ENCODE data around the gene PGAP6. TPM values are rescaled to one million over a fixed set of nuclear protein-coding genes. Genes with fewer than 3 reads are reported as not detected.
A peak's percentile ranks its signal among the peaks of the same experiment; 100 is the strongest.

The PGAP6 gene
- total RNA-seq, 1 donor from 2014 or later: 133 TPM

DNA sequence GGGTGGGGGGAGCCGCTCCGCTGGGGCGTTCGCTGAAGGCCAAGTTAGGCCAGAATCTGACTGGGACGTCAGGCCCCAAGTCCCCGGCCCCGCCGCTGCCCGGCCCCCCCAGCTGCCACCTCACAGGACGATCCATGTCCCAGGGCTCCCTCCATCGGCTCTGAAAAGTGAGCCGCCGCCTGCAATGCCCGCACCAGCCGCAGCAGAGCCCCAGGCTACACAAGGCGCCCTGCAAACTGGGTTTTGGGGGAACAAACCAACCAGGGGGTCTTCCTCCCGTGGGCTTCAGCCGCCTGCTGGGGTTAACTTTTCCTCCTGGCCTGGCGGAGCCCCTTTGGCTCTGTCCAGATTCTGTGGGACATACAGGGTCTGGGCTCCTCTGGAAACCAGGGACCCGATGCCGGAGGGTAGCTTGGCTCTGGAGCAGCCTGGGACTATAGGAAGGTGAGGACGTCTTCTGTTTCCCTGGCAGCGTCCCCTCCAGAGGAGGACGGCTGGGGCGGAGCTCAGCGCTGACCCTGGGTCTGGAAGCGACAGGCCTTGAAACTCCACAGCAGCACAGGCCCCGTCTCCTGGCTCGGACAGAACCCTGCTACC lies 16.1 kb upstream of the PGAP6 start:
- peaks cover 9% of the 10 kb centered on the region for H3K27me3 Mint-ChIP-seq (ENCODE audit: unreplicated experiment)
- peaks cover 10% of the 10 kb centered on the region for H3K4me1 Mint-ChIP-seq (ENCODE audit: unreplicated experiment)
- H3K27ac Mint-ChIP-seq (ENCODE audit: unreplicated experiment): no peak overlapping the region
- peak overlapping the region; percentile 82 for H3K4me3 Mint-ChIP-seq (ENCODE audit: unreplicated experiment)
- H3K9me3 Mint-ChIP-seq (ENCODE audit: unreplicated experiment): no peaks in the 10 kb centered on the region
- peak; percentile 84 for DNase-seq (ENCODE audit: low spot score)
- H3K36me3 Mint-ChIP-seq (ENCODE audit: low read depth, unreplicated experiment): peaks cover 4% of the 10 kb centered on the region
- TF ChIP-seq, protein P1, sequence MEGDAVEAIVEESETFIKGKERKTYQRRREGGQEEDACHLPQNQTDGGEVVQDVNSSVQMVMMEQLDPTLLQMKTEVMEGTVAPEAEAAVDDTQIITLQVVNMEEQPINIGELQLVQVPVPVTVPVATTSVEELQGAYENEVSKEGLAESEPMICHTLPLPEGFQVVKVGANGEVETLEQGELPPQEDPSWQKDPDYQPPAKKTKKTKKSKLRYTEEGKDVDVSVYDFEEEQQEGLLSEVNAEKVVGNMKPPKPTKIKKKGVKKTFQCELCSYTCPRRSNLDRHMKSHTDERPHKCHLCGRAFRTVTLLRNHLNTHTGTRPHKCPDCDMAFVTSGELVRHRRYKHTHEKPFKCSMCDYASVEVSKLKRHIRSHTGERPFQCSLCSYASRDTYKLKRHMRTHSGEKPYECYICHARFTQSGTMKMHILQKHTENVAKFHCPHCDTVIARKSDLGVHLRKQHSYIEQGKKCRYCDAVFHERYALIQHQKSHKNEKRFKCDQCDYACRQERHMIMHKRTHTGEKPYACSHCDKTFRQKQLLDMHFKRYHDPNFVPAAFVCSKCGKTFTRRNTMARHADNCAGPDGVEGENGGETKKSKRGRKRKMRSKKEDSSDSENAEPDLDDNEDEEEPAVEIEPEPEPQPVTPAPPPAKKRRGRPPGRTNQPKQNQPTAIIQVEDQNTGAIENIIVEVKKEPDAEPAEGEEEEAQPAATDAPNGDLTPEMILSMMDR (IDR thresholded peaks at IDR 0.05; ENCODE audit: unreplicated experiment): no peak

DNA sequence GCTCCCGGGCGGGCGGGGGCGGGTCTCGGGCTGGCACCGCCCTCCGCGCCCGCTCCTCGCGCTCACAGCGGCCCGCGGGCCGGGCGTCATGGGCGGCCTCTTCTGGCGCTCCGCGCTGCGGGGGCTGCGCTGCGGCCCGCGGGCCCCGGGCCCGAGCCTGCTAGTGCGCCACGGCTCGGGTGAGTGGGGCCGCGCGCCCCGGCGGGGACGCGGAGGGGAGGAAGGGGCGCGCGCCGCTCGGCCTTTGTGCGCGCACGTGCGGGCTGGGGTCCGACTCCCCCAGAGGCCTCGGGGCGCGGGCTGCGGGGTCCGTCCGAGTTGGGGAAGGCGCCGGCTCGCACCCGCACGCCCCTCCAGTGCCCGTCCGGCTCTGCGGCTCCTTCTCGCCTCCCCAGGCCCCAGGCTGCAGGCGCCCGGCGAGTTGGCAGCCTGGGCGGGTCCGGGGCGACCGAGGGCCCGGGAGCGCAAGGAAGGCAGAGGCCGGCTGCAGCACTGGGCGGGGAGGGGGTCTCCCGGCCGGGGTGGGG lies 15.4 kb upstream of the PGAP6 start, which contains the start of gene NME4:
TSS of gene NME4 (plus strand) at position 65 of the 527 bp plus-strand sequence. CDS start at position 89, 24 bp downstream.
- Mint-ChIP-seq H3K4me3 (ENCODE audit: unreplicated experiment) (peak within 1 kb of the TSS; percentile 95), H3K4me1 (ENCODE audit: unreplicated experiment) (peaks cover 10% of the 10 kb centered on the region), H3K36me3 (ENCODE audit: low read depth, unreplicated experiment) (peaks cover 4% of the 10 kb centered on the region), H3K27me3 (ENCODE audit: unreplicated experiment) (peaks cover 9% of the 10 kb centered on the region), H3K9me3 (ENCODE audit: unreplicated experiment) (no peaks in the 10 kb centered on the region), H3K27ac (ENCODE audit: unreplicated experiment) (peak within 1 kb of the TSS; percentile 80)
- TF ChIP-seq, protein P1 (IDR thresholded peaks at IDR 0.05; ENCODE audit: unreplicated experiment): no peak
- peak; percentile 56 for DNase-seq (ENCODE audit: low spot score)

DNA sequence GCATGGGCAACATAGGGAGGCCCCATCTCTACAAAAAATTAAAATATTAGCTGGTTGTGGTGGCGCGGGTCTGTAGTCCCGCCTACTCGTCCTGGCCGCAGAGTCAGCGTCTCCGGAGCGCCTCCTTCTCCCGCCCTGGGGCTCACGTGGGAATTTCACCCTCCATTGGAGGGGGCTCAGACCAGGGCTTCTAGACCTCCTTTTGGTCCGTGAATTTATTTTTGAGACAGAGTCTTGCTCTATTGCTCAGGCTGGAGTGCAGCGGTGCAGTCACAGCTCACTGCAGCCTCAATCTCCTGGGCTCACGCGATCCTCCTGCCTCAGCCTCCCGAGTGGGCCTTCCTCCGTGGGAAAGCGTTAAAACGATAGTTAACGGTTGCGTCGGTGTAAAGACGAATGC lies 14.8 kb upstream of the PGAP6 start:
- H3K9me3 Mint-ChIP-seq (ENCODE audit: unreplicated experiment): no peaks in the 10 kb centered on the region
- peaks cover 4% of the 10 kb centered on the region for H3K36me3 Mint-ChIP-seq (ENCODE audit: low read depth, unreplicated experiment)
- TF ChIP-seq, protein P1 (IDR thresholded peaks at IDR 0.05; ENCODE audit: unreplicated experiment): no peak
- H3K4me1 Mint-ChIP-seq (ENCODE audit: unreplicated experiment): peaks cover 10% of the 10 kb centered on the region
- H3K27ac Mint-ChIP-seq (ENCODE audit: unreplicated experiment): peak overlapping the region; percentile 80
- peaks cover 11% of the 10 kb centered on the region for H3K27me3 Mint-ChIP-seq (ENCODE audit: unreplicated experiment)
- peak; percentile 55 for DNase-seq (ENCODE audit: low spot score)
- peak overlapping the region; percentile 95 for H3K4me3 Mint-ChIP-seq (ENCODE audit: unreplicated experiment)

DNA sequence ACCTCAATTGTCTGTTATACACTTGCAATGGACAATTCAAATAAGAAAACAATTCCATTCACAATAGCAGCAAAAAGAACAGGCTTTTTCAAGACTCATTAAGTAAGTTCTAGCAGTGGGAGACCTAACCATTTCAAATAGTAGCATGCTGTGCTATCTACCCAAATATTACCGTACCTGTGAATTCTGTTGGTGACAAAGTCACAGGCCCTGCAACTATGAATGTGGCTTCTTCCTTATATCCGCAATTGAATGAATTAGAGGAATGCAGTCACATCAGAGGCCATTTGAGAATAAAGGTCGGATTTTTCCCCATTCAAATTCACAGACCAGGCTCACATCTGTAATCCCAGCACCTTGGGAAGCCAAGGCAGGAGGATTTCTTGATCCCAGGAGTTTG lies 14.4 kb upstream of the PGAP6 start:
- H3K36me3 Mint-ChIP-seq (ENCODE audit: low read depth, unreplicated experiment): peaks cover 4% of the 10 kb centered on the region
- H3K4me1 Mint-ChIP-seq (ENCODE audit: unreplicated experiment): peaks cover 10% of the 10 kb centered on the region
- DNase-seq (ENCODE audit: low spot score): no peak
- H3K27me3 Mint-ChIP-seq (ENCODE audit: unreplicated experiment): peaks cover 11% of the 10 kb centered on the region
- H3K27ac Mint-ChIP-seq (ENCODE audit: unreplicated experiment): peak overlapping the region; percentile 25
- no peaks in the 10 kb centered on the region for H3K9me3 Mint-ChIP-seq (ENCODE audit: unreplicated experiment)
- TF ChIP-seq, protein P1 (IDR thresholded peaks at IDR 0.05; ENCODE audit: unreplicated experiment): no peak
- H3K4me3 Mint-ChIP-seq (ENCODE audit: unreplicated experiment): peak overlapping the region; percentile 95

DNA sequence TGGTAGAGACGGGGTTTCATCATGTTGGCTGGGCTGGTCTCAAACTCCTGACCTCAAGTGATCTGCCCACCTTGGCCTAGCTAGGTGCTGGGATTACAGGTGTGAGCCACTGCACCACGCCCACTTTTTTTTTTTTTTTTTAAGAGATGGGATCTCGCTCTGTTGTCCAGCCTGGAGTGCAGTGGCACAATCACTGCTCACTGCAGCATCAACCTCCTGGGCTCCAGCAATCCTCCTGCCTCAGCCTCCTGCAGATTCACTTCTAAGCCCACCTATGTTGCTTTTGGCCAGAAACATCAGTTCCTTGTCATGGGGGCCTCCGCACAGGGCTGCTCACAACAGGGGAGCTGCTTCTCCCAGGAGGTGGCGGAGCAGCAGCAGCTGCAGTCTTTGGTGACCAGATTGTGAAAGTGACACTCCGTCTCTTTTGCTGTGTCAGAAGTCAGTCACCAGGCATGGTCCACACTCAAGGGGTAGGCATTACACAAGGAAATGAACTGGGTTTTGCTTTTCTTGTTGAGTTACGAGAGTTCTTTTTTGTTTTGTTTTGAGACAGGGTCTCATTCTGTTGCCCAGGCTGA lies 10.8 kb upstream of the PGAP6 start:
- Mint-ChIP-seq H3K27ac (ENCODE audit: unreplicated experiment) (no peak overlapping the region), H3K27me3 (ENCODE audit: unreplicated experiment) (peaks cover 11% of the 10 kb centered on the region), H3K4me3 (ENCODE audit: unreplicated experiment) (no peak overlapping the region), H3K9me3 (ENCODE audit: unreplicated experiment) (no peaks in the 10 kb centered on the region), H3K4me1 (ENCODE audit: unreplicated experiment) (peaks cover 16% of the 10 kb centered on the region), H3K36me3 (ENCODE audit: low read depth, unreplicated experiment) (no peaks in the 10 kb centered on the region)
- DNase-seq (ENCODE audit: low spot score): no peak
- TF ChIP-seq, protein P1 (IDR thresholded peaks at IDR 0.05; ENCODE audit: unreplicated experiment): no peak
